ENCODE data around the gene TSPAN31.

DNA sequence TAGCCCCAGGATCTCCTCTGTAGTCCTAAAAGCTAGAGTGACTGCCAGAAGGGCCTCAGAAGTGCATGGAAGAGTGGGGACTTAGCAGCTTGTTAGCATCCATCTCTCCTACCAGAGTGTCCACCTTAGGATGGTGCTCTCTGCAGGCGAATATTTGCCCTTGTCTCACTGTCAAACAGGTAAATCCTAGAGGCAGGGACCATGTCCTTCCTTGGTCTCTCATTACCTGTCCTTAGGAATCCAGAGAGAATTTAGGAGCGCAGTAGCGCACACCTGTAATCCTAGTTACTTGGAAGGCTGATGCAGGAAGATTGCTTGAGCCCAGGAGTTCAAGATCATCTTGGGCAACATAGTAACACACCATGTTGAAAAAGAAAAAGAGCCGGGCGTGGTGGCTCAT lies 27.7 kb upstream of the TSPAN31 start:
- TF ChIP-seq, protein P1, sequence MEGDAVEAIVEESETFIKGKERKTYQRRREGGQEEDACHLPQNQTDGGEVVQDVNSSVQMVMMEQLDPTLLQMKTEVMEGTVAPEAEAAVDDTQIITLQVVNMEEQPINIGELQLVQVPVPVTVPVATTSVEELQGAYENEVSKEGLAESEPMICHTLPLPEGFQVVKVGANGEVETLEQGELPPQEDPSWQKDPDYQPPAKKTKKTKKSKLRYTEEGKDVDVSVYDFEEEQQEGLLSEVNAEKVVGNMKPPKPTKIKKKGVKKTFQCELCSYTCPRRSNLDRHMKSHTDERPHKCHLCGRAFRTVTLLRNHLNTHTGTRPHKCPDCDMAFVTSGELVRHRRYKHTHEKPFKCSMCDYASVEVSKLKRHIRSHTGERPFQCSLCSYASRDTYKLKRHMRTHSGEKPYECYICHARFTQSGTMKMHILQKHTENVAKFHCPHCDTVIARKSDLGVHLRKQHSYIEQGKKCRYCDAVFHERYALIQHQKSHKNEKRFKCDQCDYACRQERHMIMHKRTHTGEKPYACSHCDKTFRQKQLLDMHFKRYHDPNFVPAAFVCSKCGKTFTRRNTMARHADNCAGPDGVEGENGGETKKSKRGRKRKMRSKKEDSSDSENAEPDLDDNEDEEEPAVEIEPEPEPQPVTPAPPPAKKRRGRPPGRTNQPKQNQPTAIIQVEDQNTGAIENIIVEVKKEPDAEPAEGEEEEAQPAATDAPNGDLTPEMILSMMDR (IDR thresholded peaks at IDR 0.05): no peak
- TF ChIP-seq EP300 (IDR thresholded peaks at IDR 0.05) (no peak), POLR2AphosphoS5 (IDR thresholded peaks at IDR 0.05) (no peak), POLR2A (IDR thresholded peaks at IDR 0.05) (no peak)

All from stomach (tissue), 4 donors.